NAMALWA (cell line): ENCODE results near the gene TGM1.
"Not testable (repeated sequence)": the region's sequence is repeated elsewhere in the genome, so short reads cannot be mapped to it uniquely, and the experiment has no call there.

Source experiments
- DNase-seq: peaks from one replicate; pipeline ENCODE4 v3.0.0-alpha.2; 2015; ENCODE audit warnings: low spot score

The TGM1 gene

GRCh38 chr14:24206260-24207103 is 56.5 kb downstream of the TGM1 start:
- peak; percentile 3 for DNase-seq

- peak; percentile 2 for DNase-seq
Observed at GRCh38 chr14:24204163-24205146, 58.5 kb downstream of the TGM1 start.

DNA sequence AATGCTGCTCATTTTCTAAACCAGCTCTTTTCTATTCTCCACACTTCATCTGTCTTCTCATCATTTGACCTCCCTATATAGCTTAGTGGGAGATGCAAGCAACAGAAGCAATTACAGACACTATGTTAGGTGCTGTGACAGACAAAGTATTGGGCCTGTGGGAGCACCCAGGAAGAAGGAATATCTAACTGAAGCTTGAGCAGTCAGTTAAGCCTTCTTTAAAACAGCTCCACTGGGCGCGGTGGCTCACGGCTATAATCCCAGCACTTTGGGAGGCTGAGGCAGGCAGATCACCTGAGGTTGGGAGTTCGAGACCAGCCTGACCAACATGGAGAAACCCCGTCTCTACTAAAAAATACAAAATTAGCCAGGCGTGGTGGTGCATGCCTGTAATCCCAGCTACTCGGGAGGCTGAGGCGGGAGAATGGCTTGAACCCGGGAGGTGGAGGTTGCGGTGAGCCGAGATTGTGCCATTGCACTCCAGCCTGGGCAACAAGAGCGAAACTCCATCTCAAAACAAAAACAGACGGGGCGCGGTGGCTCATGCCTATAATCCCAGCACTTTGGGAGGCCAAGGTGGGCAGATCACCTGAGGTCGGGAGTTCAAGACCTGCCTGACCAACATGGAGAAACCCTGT is 59.6 kb downstream of the TGM1 start:
- DNase-seq = not testable (repeated sequence)

GRCh38 chr14:24202538-24202937 is 60.4 kb downstream of the TGM1 start:
- not testable (repeated sequence) for DNase-seq
